ENCODE data around the gene GLMN. TPM values are rescaled to one million over a fixed set of nuclear protein-coding genes. Genes with fewer than 3 reads are reported as not detected.
A peak's percentile ranks its signal among the peaks of the same experiment; 100 is the strongest.

GLMN gene
- total RNA-seq, 1 experiment from 2014 or later, result 23.6 TPM

DNA sequence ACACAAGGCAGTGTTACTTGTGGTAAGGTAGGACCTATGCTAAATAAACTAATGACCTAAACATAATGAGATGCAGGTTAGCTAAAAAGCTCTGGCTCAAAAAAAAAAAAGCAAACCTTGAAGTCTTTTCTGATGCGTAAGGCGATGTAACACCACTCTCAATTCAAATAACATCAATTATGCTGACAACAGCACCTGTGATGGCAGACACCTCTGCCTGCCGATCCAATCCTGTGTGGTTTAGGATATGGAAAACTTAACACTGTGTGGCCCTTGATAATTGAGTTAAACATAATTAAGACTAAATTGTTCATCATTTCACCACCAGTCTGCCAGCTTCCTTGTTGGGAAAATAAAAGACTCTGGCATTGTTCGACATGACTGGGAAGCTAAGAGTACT lies 9.2 kb upstream of the GLMN start:
- Mint-ChIP-seq H3K27ac (peak overlapping the region in 1 of 3 experiments; percentile 51; a peak in 1 of 7 replicates), H3K36me3 (ENCODE audit: insufficient read depth in 1 of 3, low read depth in 3 of 3) (peaks cover 14 to 48% (median 47%) of the 10 kb centered on the region in 3 experiments), H3K4me3 (no peak overlapping the region), H3K9me3 (no peaks in the 10 kb centered on the region), H3K4me1 (peaks cover 3 to 5% of the 10 kb centered on the region in 2 experiments; a peak in 2 of 4 replicates), H3K27me3 (ENCODE audit: low read depth) (no peaks in the 10 kb centered on the region)
- TF ChIP-seq, protein P1, sequence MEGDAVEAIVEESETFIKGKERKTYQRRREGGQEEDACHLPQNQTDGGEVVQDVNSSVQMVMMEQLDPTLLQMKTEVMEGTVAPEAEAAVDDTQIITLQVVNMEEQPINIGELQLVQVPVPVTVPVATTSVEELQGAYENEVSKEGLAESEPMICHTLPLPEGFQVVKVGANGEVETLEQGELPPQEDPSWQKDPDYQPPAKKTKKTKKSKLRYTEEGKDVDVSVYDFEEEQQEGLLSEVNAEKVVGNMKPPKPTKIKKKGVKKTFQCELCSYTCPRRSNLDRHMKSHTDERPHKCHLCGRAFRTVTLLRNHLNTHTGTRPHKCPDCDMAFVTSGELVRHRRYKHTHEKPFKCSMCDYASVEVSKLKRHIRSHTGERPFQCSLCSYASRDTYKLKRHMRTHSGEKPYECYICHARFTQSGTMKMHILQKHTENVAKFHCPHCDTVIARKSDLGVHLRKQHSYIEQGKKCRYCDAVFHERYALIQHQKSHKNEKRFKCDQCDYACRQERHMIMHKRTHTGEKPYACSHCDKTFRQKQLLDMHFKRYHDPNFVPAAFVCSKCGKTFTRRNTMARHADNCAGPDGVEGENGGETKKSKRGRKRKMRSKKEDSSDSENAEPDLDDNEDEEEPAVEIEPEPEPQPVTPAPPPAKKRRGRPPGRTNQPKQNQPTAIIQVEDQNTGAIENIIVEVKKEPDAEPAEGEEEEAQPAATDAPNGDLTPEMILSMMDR (conservative IDR thresholded peaks at IDR 0.05), result no peak
- Histone ChIP-seq H3K4me1 (ENCODE audit: insufficient read depth, low read length) (no peaks in the 10 kb centered on the region), H4K91ac (ENCODE audit: insufficient read length, low read depth, low read length) (no peak overlapping the region), H3K4ac (ENCODE audit: low read depth, low read length) (no peak overlapping the region), H3K14ac (ENCODE audit: insufficient read depth, low read length) (no peak overlapping the region), H2AFZ (ENCODE audit: low read length) (no peak overlapping the region), H3K18ac (ENCODE audit: insufficient read length, low read depth, low read length) (no peak overlapping the region), H2AK5ac (ENCODE audit: insufficient read length, low read length) (no peak overlapping the region), H3K9me3 (ENCODE audit: control insufficient read depth, low read depth, low read length) (no peaks in the 10 kb centered on the region), H3K56ac (ENCODE audit: insufficient read length, low read depth, low read length) (no peak overlapping the region), H2BK120ac (ENCODE audit: low read depth, low read length, poor library complexity, severe bottlenecking) (no peak overlapping the region), H3K79me2 (ENCODE audit: insufficient read depth, low read length) (no peaks in the 10 kb centered on the region), H2BK12ac (ENCODE audit: insufficient read length, low read depth, low read length) (no peak overlapping the region), H3K79me1 (ENCODE audit: insufficient read depth, low read depth, low read length, poor library complexity, severe bottlenecking) (no peaks in the 10 kb centered on the region), H3K4me2 (ENCODE audit: insufficient read depth, insufficient read length, low read length) (no peak overlapping the region), H2BK20ac (ENCODE audit: low read depth, low read length, poor library complexity, severe bottlenecking) (no peak overlapping the region), H3K23me2 (ENCODE audit: insufficient read length, low read depth, low read length, poor library complexity, severe bottlenecking) (no peaks in the 10 kb centered on the region), H3K27ac (ENCODE audit: insufficient read length, low read depth, low read length) (no peak overlapping the region), H4K20me1 (ENCODE audit: control insufficient read depth, insufficient read depth, insufficient read length) (no peaks in the 10 kb centered on the region), H3K9ac (ENCODE audit: extremely low read depth, insufficient read length, low read length) (no peak overlapping the region), H3T11ph (ENCODE audit: low read length) (no peak overlapping the region), H4K8ac (replicated peaks; ENCODE audit: insufficient read length, low read depth, low read length) (no peak overlapping the region), H3K23ac (ENCODE audit: insufficient read length, low read depth, low read length) (no peak overlapping the region), H4K5ac (ENCODE audit: insufficient read length, low read depth, low read length) (no peak overlapping the region), H2BK15ac (ENCODE audit: low read depth, low read length) (no peak overlapping the region), H2BK5ac (ENCODE audit: insufficient read length, low read length) (no peak overlapping the region), H3K27me3 (ENCODE audit: insufficient read depth, low read length) (no peaks in the 10 kb centered on the region)
- WGBS (ENCODE audit: extremely low coverage, insufficient read length, low lambda C conversion rate), result no CpG with 5 or more reads among the region's 4 CpGs
- DNase-seq, result no peak
